WERI-Rb-1 (cell line): ENCODE data around the gene AKAP6.

Source experiments
- DNase-seq: peaks from one replicate; pipeline ENCODE4 v3.0.0-alpha.2; 2020
- H3K27ac ChIP-seq: fragments of 250-450 bp; sonication (Bioruptor Pico); 2 replicates; pipeline ENCODE4 v1.5.1; 2020; ENCODE audit warnings: mild to moderate bottlenecking, moderate library complexity
- H3K27me3 ChIP-seq: fragments of 250-450 bp; sonication (Bioruptor Pico); 2 replicates; pipeline ENCODE4 v1.5.1; 2021; ENCODE audit warnings: mild to moderate bottlenecking, low read depth, moderate library complexity; ENCODE audit not compliant: insufficient read depth, severe bottlenecking
- H3K36me3 ChIP-seq: fragments of 250-450 bp; sonication (Bioruptor Pico); 2 replicates; pipeline ENCODE4 v1.5.1; 2020; ENCODE audit warnings: mild to moderate bottlenecking, moderate library complexity
- H3K4me3 ChIP-seq: 2 replicates; pipeline ENCODE4 v1.5.1; 2011; ENCODE audit warnings: low read depth, mild to moderate bottlenecking, control low read depth, low read length
- H3K9me3 ChIP-seq: fragments of 250-450 bp; sonication (Bioruptor Pico); 2 replicates; pipeline ENCODE4 v1.5.1; 2021; ENCODE audit warnings: mild to moderate bottlenecking, moderate library complexity; ENCODE audit not compliant: severe bottlenecking
- TF ChIP-seq, protein P1 (sequence below): IDR thresholded peaks from 2 replicates; pipeline ENCODE4 v1.5.1; 2011; ENCODE audit warnings: low read depth, mild to moderate bottlenecking, control low read depth, inconsistent platforms, low read length

AKAP6 gene

DNA sequence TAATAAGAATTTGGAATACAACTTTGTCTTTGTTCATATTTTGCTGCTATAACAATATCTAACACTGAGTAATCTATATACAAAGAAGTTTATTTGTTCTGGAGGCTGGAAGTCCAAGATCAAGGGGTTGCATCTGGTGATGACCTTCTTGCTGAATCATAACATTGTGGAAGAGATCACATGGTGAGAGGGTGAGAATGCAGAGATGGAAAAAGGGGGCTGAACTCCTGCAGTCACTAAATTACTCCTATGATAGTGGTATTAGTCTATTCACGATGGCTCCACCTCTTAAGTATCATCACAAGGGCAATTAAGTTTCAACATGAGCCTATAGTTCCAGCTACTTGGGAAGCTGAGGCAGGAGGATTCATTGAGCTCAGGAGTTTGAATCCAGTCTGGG is 4.5 kb upstream of the AKAP6 start:
- Histone ChIP-seq H3K4me3 (no peak overlapping the region), H3K36me3 (no peaks in the 10 kb centered on the region), H3K27me3 (no peaks in the 10 kb centered on the region), H3K27ac (no peak overlapping the region), H3K9me3 (no peaks in the 10 kb centered on the region)
- TF ChIP-seq, protein P1, sequence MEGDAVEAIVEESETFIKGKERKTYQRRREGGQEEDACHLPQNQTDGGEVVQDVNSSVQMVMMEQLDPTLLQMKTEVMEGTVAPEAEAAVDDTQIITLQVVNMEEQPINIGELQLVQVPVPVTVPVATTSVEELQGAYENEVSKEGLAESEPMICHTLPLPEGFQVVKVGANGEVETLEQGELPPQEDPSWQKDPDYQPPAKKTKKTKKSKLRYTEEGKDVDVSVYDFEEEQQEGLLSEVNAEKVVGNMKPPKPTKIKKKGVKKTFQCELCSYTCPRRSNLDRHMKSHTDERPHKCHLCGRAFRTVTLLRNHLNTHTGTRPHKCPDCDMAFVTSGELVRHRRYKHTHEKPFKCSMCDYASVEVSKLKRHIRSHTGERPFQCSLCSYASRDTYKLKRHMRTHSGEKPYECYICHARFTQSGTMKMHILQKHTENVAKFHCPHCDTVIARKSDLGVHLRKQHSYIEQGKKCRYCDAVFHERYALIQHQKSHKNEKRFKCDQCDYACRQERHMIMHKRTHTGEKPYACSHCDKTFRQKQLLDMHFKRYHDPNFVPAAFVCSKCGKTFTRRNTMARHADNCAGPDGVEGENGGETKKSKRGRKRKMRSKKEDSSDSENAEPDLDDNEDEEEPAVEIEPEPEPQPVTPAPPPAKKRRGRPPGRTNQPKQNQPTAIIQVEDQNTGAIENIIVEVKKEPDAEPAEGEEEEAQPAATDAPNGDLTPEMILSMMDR, result no peak
- DNase-seq, result no peak

DNA sequence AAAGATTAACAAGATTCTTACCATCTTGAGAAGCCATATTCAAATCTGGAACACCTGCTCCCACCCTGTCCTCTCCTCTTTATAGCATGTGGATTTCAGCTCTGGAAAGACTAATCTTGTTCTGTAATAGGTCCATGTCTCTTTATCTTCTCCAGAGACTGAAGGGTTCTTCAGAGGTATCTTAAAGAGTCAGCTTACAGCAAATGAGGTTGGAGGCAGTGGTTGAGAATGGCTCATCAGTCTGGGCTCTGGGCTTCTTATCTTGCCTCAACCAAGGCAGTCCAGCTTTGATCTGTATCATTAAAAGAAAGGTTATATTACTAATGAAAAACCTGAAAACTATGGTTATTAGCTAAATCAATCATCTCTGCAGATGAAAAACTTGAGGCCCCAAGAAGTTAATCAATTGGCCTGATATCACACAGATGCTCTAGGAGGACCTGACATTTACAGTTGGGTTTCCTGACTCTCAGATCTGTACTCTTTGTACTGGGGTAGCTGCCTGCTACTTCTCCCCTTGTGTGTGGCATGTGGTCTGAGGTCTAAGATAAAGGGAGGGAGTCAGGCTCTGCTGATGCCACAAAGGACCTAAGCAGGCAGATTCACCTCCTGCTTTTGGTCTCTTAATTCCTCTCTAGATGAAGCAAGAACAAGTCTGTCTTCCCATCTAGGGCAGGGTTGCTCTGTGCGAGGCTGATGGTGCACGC is 1.7 kb upstream of the AKAP6 start:
- Histone ChIP-seq H3K9me3 (no peaks in the 10 kb centered on the region), H3K4me3 (no peak overlapping the region), H3K36me3 (no peaks in the 10 kb centered on the region), H3K27ac (no peak overlapping the region), H3K27me3 (no peaks in the 10 kb centered on the region)
- DNase-seq, result no peak
- TF ChIP-seq, protein P1, result no peak

DNA sequence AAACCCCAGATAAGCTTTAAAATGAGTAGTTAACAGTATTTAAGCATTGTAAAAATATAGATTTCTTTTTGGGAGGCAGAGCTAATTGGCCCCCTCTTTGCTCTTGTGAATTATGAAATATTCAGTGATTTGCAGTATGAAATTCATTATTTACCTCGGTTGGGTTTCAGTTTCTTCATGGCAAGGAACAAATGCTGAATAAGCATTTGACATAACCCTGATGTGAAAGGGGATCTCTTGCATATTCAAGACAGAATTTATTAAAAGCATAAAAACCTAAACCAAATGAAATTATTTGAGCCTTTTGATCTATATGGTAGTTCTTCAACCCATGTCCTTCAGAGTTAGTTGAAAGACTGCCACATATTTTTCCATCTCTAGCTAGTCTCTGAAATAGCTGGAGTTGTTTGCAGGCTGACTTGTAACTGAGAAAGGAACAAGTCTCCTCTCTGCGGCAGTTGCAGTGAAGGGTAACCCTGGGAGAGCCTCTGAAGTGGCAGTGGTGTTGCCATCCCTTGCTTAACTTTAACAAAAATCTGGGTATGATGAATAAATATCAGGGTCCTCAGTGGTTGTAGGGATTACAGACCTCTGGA is 690 bp downstream of the AKAP6 start:
- Histone ChIP-seq H3K27ac (no peak overlapping the region), H3K36me3 (no peaks in the 10 kb centered on the region), H3K9me3 (no peaks in the 10 kb centered on the region), H3K4me3 (no peak overlapping the region), H3K27me3 (no peaks in the 10 kb centered on the region)
- TF ChIP-seq, protein P1, result no peak
- DNase-seq, result no peak

DNA sequence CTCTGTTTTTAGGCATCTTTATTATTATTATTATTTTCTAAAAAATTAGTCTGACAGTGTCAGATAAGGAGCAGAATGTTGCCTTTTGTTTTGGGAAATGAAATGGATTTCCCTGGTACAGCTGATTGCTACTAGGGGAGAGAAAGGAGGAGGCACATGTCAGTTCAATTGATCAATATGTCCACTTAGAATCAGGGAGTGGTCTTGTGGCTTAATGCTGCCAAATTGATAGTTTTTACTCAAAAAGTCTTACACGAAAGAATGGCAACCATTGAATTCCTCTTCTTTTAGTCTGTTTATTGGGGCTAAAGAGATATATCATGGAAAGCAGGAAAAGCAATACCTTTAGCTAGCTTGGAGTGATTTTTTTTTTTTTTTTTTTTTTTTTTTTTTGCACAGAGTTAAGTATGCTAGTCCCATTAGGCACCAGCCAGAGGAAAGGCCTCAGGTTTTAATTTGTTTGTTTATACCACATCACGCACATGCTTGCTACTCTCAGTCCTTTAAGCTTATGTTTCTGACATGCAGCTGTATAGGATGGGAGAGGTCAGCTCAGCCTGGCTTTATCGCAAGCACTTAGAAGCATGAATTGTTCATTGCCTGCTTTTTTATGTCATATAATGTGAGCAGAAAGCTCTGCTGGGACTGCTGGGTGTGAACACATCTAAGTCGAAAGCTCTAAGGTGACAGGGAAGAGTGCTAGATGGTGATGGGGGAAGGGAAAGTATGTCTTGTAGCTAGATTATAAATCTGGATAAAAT is 1.4 kb downstream of the AKAP6 start:
- TF ChIP-seq, protein P1, result no peak
- Histone ChIP-seq H3K4me3 (no peak overlapping the region), H3K9me3 (no peaks in the 10 kb centered on the region), H3K27me3 (no peaks in the 10 kb centered on the region), H3K27ac (no peak overlapping the region), H3K36me3 (no peaks in the 10 kb centered on the region)
- no peak for DNase-seq

DNA sequence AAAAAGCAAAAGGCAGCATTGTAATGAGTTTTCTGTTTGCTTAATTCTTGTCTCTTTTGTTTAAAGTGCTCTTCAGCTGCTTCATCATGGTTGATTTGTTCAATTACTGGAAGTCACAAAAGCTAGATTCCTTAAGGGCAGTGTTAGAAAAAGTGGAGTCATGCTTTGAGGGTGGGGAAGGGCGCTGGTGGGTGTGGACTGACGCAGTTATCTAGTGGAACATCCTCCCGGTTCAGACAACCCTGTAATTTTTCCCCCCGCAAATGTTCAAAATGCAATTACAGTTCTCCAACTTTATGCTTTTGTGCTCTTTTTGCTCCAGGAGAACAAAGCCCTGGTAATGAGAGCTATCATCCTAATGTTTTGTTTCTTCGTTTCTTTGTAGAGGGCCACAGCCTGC is 2.1 kb downstream of the AKAP6 start:
- H3K27ac ChIP-seq, result no peak overlapping the region
- no peaks in the 10 kb centered on the region for H3K9me3 ChIP-seq
- TF ChIP-seq, protein P1, result no peak
- DNase-seq, result no peak
- no peaks in the 10 kb centered on the region for H3K27me3 ChIP-seq
- H3K36me3 ChIP-seq, result no peaks in the 10 kb centered on the region
- no peak overlapping the region for H3K4me3 ChIP-seq
